ENCODE results near the gene PHIP. TPM values are rescaled to one million over a fixed set of nuclear protein-coding genes. Genes with fewer than 3 reads are reported as not detected.

Gene PHIP
- total and polyA plus RNA-seq, 2 experiments from 2014 or later: 48.0 to 65.4 TPM

DNA sequence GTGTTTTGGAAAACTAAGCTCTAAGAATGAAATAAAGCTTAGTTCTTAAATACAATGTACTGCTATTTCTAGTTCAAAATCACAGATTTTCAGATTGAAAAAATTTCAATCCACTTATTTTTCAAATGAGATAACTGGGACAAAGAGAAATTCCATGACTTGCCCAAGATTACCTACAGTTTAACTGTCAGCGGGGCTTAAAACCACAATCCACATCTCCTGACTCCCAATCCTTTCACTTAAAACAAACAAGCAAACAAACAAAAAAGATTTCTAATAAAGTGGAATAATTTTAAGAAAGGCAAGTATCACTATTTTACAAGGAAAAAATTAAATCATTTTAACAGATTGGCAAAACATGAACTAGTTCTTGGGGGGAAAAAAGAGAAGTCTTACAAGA, 4.2 kb downstream of the PHIP start:
- peaks cover 79% of the 10 kb centered on the region for H3K79me2 ChIP-seq (replicated peaks; ENCODE audit: insufficient read depth)
- H3K4me1 Mint-ChIP-seq: peaks cover 39% of the 10 kb centered on the region
- H3K4me2 ChIP-seq: peak overlapping the region; percentile 87

More for the DNA sequence above, 4.2 kb downstream of the PHIP start:
- Histone ChIP-seq H3F3A (replicated peaks; ENCODE audit: low read depth) (no peaks in the 10 kb centered on the region), H2AFZ (no peak overlapping the region), H3K9me2 (ENCODE audit: insufficient read depth) (no peaks in the 10 kb centered on the region), H3K27me3 (ENCODE audit: insufficient read depth) (no peaks in the 10 kb centered on the region), H4K20me1 (replicated peaks; ENCODE audit: insufficient read depth) (peaks cover 16% of the 10 kb centered on the region), H3K36me3 (ENCODE audit: insufficient read depth) (no peaks in the 10 kb centered on the region), H3K4me3 (peak overlapping the region; percentile 66; the same call in 1 of the 2 replicates), H3K4me1 (ENCODE audit: insufficient read depth) (peaks cover 38% of the 10 kb centered on the region), H3K27ac (ENCODE audit: low read depth) (no peak overlapping the region)
- no peak for TF ChIP-seq STAT1 (IDR thresholded peaks at IDR 0.05; ENCODE audit: unreplicated experiment)
- no peak for TF ChIP-seq EZH2phosphoT487 (IDR thresholded peaks at IDR 0.05; ENCODE audit: unreplicated experiment)
- TF ChIP-seq JUNB (IDR thresholded peaks at IDR 0.05; ENCODE audit: unreplicated experiment): no peak
- TF ChIP-seq, protein P1, sequence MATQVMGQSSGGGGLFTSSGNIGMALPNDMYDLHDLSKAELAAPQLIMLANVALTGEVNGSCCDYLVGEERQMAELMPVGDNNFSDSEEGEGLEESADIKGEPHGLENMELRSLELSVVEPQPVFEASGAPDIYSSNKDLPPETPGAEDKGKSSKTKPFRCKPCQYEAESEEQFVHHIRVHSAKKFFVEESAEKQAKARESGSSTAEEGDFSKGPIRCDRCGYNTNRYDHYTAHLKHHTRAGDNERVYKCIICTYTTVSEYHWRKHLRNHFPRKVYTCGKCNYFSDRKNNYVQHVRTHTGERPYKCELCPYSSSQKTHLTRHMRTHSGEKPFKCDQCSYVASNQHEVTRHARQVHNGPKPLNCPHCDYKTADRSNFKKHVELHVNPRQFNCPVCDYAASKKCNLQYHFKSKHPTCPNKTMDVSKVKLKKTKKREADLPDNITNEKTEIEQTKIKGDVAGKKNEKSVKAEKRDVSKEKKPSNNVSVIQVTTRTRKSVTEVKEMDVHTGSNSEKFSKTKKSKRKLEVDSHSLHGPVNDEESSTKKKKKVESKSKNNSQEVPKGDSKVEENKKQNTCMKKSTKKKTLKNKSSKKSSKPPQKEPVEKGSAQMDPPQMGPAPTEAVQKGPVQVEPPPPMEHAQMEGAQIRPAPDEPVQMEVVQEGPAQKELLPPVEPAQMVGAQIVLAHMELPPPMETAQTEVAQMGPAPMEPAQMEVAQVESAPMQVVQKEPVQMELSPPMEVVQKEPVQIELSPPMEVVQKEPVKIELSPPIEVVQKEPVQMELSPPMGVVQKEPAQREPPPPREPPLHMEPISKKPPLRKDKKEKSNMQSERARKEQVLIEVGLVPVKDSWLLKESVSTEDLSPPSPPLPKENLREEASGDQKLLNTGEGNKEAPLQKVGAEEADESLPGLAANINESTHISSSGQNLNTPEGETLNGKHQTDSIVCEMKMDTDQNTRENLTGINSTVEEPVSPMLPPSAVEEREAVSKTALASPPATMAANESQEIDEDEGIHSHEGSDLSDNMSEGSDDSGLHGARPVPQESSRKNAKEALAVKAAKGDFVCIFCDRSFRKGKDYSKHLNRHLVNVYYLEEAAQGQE (IDR thresholded peaks at IDR 0.05; ENCODE audit: unreplicated experiment): no peak
- TF ChIP-seq, protein P2, sequence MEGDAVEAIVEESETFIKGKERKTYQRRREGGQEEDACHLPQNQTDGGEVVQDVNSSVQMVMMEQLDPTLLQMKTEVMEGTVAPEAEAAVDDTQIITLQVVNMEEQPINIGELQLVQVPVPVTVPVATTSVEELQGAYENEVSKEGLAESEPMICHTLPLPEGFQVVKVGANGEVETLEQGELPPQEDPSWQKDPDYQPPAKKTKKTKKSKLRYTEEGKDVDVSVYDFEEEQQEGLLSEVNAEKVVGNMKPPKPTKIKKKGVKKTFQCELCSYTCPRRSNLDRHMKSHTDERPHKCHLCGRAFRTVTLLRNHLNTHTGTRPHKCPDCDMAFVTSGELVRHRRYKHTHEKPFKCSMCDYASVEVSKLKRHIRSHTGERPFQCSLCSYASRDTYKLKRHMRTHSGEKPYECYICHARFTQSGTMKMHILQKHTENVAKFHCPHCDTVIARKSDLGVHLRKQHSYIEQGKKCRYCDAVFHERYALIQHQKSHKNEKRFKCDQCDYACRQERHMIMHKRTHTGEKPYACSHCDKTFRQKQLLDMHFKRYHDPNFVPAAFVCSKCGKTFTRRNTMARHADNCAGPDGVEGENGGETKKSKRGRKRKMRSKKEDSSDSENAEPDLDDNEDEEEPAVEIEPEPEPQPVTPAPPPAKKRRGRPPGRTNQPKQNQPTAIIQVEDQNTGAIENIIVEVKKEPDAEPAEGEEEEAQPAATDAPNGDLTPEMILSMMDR (conservative IDR thresholded peaks at IDR 0.05; ENCODE audit: low read depth in 2 of 2): no peak
- TF ChIP-seq ZNF331 (CRISPR knock-in tag; IDR thresholded peaks at IDR 0.05; ENCODE audit: low read depth): no peak
- TF ChIP-seq, protein P3, sequence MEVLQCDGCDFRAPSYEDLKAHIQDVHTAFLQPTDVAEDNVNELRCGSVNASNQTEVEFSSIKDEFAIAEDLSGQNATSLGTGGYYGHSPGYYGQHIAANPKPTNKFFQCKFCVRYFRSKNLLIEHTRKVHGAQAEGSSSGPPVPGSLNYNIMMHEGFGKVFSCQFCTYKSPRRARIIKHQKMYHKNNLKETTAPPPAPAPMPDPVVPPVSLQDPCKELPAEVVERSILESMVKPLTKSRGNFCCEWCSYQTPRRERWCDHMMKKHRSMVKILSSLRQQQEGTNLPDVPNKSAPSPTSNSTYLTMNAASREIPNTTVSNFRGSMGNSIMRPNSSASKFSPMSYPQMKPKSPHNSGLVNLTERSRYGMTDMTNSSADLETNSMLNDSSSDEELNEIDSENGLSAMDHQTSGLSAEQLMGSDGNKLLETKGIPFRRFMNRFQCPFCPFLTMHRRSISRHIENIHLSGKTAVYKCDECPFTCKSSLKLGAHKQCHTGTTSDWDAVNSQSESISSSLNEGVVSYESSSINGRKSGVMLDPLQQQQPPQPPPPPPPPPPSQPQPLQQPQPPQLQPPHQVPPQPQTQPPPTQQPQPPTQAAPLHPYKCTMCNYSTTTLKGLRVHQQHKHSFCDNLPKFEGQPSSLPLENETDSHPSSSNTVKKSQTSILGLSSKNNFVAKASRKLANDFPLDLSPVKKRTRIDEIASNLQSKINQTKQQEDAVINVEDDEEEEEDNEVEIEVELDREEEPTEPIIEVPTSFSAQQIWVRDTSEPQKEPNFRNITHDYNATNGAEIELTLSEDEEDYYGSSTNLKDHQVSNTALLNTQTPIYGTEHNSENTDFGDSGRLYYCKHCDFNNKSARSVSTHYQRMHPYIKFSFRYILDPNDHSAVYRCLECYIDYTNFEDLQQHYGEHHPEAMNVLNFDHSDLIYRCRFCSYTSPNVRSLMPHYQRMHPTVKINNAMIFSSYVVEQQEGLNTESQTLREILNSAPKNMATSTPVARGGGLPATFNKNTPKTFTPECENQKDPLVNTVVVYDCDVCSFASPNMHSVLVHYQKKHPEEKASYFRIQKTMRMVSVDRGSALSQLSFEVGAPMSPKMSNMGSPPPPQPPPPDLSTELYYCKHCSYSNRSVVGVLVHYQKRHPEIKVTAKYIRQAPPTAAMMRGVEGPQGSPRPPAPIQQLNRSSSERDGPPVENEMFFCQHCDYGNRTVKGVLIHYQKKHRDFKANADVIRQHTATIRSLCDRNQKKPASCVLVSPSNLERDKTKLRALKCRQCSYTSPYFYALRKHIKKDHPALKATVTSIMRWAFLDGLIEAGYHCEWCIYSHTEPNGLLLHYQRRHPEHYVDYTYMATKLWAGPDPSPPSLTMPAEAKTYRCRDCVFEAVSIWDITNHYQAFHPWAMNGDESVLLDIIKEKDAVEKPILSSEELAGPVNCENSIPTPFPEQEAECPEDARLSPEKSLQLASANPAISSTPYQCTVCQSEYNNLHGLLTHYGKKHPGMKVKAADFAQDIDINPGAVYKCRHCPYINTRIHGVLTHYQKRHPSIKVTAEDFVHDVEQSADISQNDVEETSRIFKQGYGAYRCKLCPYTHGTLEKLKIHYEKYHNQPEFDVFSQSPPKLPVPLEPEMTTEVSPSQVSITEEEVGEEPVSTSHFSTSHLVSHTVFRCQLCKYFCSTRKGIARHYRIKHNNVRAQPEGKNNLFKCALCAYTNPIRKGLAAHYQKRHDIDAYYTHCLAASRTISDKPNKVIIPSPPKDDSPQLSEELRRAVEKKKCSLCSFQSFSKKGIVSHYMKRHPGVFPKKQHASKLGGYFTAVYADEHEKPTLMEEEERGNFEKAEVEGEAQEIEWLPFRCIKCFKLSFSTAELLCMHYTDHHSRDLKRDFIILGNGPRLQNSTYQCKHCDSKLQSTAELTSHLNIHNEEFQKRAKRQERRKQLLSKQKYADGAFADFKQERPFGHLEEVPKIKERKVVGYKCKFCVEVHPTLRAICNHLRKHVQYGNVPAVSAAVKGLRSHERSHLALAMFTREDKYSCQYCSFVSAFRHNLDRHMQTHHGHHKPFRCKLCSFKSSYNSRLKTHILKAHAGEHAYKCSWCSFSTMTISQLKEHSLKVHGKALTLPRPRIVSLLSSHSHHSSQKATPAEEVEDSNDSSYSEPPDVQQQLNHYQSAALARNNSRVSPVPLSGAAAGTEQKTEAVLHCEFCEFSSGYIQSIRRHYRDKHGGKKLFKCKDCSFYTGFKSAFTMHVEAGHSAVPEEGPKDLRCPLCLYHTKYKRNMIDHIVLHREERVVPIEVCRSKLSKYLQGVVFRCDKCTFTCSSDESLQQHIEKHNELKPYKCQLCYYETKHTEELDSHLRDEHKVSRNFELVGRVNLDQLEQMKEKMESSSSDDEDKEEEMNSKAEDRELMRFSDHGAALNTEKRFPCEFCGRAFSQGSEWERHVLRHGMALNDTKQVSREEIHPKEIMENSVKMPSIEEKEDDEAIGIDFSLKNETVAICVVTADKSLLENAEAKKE (CRISPR knock-in tag; IDR thresholded peaks at IDR 0.05): no peak
- TF ChIP-seq CREB1 (CRISPR knock-in tag; IDR thresholded peaks at IDR 0.05; ENCODE audit: low read depth): no peak
- TF ChIP-seq NANOG (IDR thresholded peaks at IDR 0.05; ENCODE audit: borderline replicate concordance): no peak
- peaks cover 3% of the 10 kb centered on the region; the same call in 1 of the 3 replicates for H3K9me3 Mint-ChIP-seq
- DNase-seq (ENCODE audit: low spot score) (peak; percentile 15), ATAC-seq (no peak)
- H3K27ac Mint-ChIP-seq: peak overlapping the region; percentile 73; the same call in 1 of the 2 replicates
- H3K36me3 Mint-ChIP-seq (ENCODE audit: low read depth): peaks cover 22% of the 10 kb centered on the region
- H3K27me3 Mint-ChIP-seq (ENCODE audit: insufficient read depth, low read depth, poor library complexity): peaks cover 4% of the 10 kb centered on the region
- H3K4me3 Mint-ChIP-seq: peak overlapping the region; percentile 55
